ENCODE data around the gene ELOVL5. TPM values are rescaled to one million over a fixed set of nuclear protein-coding genes. Genes with fewer than 3 reads are reported as not detected.

ELOVL5 gene
- total RNA-seq, 5 donors from 2014 or later (not counting 1 experiment from before 2014, with no cell fraction given): 71.4 to 101 (median 86.5) TPM

GRCh38 chr6:53328375-53328774 is 20.4 kb downstream of the ELOVL5 start:
- CTCF ChIA-PET: interaction anchor here (0.6 to 1.5 kb wide), 4 partner anchors 34 to 260 kb away, joined by 3 to 4 read pairs (median 3); no protein-coding TSS in a partner anchor
- H3K36me3 Mint-ChIP-seq: peaks cover 35% of the 10 kb centered on the region
- H3K9me3 Mint-ChIP-seq: no peaks in the 10 kb centered on the region
- Histone ChIP-seq H3K4me3 (ENCODE audit: control insufficient read depth in 1 of 2, extremely low read depth in 1 of 2, low read length in 1 of 2) (no peak overlapping the region), H3K27me3 (replicated peaks in 1 of 2; ENCODE audit: control insufficient read depth in 2 of 2, extremely low read depth in 1 of 2, insufficient read depth in 2 of 2, low read length in 1 of 2) (no peaks in the 10 kb centered on the region), H3K4me1 (ENCODE audit: control insufficient read depth in 1 of 2, extremely low read depth in 1 of 2, insufficient read depth in 2 of 2, low read length in 2 of 2) (peaks cover 12 to 41% of the 10 kb centered on the region in 2 experiments), H3K9me3 (no peaks in the 10 kb centered on the region), H3K36me3 (ENCODE audit: control insufficient read depth in 2 of 2, extremely low read depth in 1 of 2, insufficient read depth in 1 of 2, low read length in 1 of 2) (no peaks in the 10 kb centered on the region), H3K27ac (ENCODE audit: low read length) (no peak overlapping the region)
- peak overlapping the region; percentile 18 to 28 for H3K27ac Mint-ChIP-seq
- H3K27me3 Mint-ChIP-seq: no peaks in the 10 kb centered on the region
- no peak for DNase-seq
- H3K4me3 Mint-ChIP-seq: no peak overlapping the region
- peaks cover 72 to 82% (median 75%) of the 10 kb centered on the region in 3 donors for H3K4me1 Mint-ChIP-seq
- no peak for ATAC-seq (replicated peaks in 1 of 4)
- POLR2A ChIA-PET: interaction anchor here (0.6 to 4.4 kb wide), 7 partner anchors 9 to 265 kb away, joined by 3 to 21 read pairs (median 4); no protein-coding TSS in a partner anchor

GRCh38 chr6:53327017-53327395 is 21.7 kb downstream of the ELOVL5 start:
- CTCF ChIA-PET: no interaction called here
- no peaks in the 10 kb centered on the region for H3K27me3 ChIP-seq (replicated peaks in 1 of 2; ENCODE audit: control insufficient read depth in 2 of 2, extremely low read depth in 1 of 2, insufficient read depth in 2 of 2, low read length in 1 of 2)
- ATAC-seq (replicated peaks in 1 of 4) (no peak), DNase-seq (no peak)
- POLR2A ChIA-PET: interaction anchor here in 1 of 2 donors (0.6 kb wide), 1 partner anchor 26 kb away, joined by 4 read pairs; no protein-coding TSS in a partner anchor
- H3K27ac ChIP-seq (ENCODE audit: low read length): no peak overlapping the region
- peaks cover 0 to 27% of the 10 kb centered on the region in 2 experiments for H3K4me1 ChIP-seq (ENCODE audit: control insufficient read depth in 1 of 2, extremely low read depth in 1 of 2, insufficient read depth in 2 of 2, low read length in 2 of 2)
- no peak overlapping the region for H3K4me3 ChIP-seq (ENCODE audit: control insufficient read depth in 1 of 2, extremely low read depth in 1 of 2, low read length in 1 of 2)
- Mint-ChIP-seq H3K9me3 (no peaks in the 10 kb centered on the region), H3K27ac (peak overlapping the region; percentile 34 to 77), H3K27me3 (no peaks in the 10 kb centered on the region), H3K4me3 (no peak overlapping the region), H3K4me1 (peaks cover 72 to 82% (median 75%) of the 10 kb centered on the region in 3 donors), H3K36me3 (peaks cover 32% of the 10 kb centered on the region)
- no peaks in the 10 kb centered on the region for H3K9me3 ChIP-seq
- no peaks in the 10 kb centered on the region for H3K36me3 ChIP-seq (ENCODE audit: control insufficient read depth in 2 of 2, extremely low read depth in 1 of 2, insufficient read depth in 1 of 2, low read length in 1 of 2)

- ATAC-seq (replicated peaks in 1 of 4) (peak in 1 of 4 experiments; percentile 4), DNase-seq (no peak)
- H3K27me3 ChIP-seq (replicated peaks in 1 of 2; ENCODE audit: control insufficient read depth in 2 of 2, extremely low read depth in 1 of 2, insufficient read depth in 2 of 2, low read length in 1 of 2): no peaks in the 10 kb centered on the region
- H3K9me3 ChIP-seq: no peaks in the 10 kb centered on the region
- H3K4me1 Mint-ChIP-seq: peaks cover 72 to 81% (median 73%) of the 10 kb centered on the region in 3 donors
- H3K27me3 Mint-ChIP-seq: no peaks in the 10 kb centered on the region
- POLR2A ChIA-PET: interaction anchor here in 1 of 2 donors (0.6 kb wide), 1 partner anchor 26 kb away, joined by 4 read pairs; no protein-coding TSS in a partner anchor
- 91% methylated on average over 10 of the region's 11 CpGs for WGBS (ENCODE audit: insufficient coverage)
- peaks cover 0 to 22% of the 10 kb centered on the region in 2 experiments for H3K4me1 ChIP-seq (ENCODE audit: control insufficient read depth in 1 of 2, extremely low read depth in 1 of 2, insufficient read depth in 2 of 2, low read length in 2 of 2)
- CTCF ChIA-PET: no interaction called here
- H3K27ac ChIP-seq (ENCODE audit: low read length): no peak overlapping the region
- H3K4me3 ChIP-seq (ENCODE audit: control insufficient read depth in 1 of 2, extremely low read depth in 1 of 2, low read length in 1 of 2): no peak overlapping the region
- H3K36me3 ChIP-seq (ENCODE audit: control insufficient read depth in 2 of 2, extremely low read depth in 1 of 2, insufficient read depth in 1 of 2, low read length in 1 of 2): no peaks in the 10 kb centered on the region
- peak overlapping the region in 1 of 3 donors; percentile 1 for H3K4me3 Mint-ChIP-seq
- no peaks in the 10 kb centered on the region for H3K9me3 Mint-ChIP-seq
- H3K36me3 Mint-ChIP-seq: peaks cover 28% of the 10 kb centered on the region
- H3K27ac Mint-ChIP-seq: peak overlapping the region in 1 of 2 donors; percentile 68
Measured at GRCh38 chr6:53326372-53327016, 22.3 kb downstream of the ELOVL5 start.

GRCh38 chr6:53325785-53326184 is 23.0 kb downstream of the ELOVL5 start:
- WGBS (ENCODE audit: insufficient coverage): 90% methylated on average over 6 of the region's 6 CpGs
- H3K9me3 Mint-ChIP-seq: no peaks in the 10 kb centered on the region
- no peaks in the 10 kb centered on the region for H3K36me3 ChIP-seq (ENCODE audit: control insufficient read depth in 2 of 2, extremely low read depth in 1 of 2, insufficient read depth in 1 of 2, low read length in 1 of 2)
- H3K27ac Mint-ChIP-seq: no peak overlapping the region
- H3K27ac ChIP-seq (ENCODE audit: low read length): no peak overlapping the region
- H3K4me1 ChIP-seq (ENCODE audit: control insufficient read depth in 1 of 2, extremely low read depth in 1 of 2, insufficient read depth in 2 of 2, low read length in 2 of 2): peaks cover 0 to 19% of the 10 kb centered on the region in 2 experiments
- no peak overlapping the region for H3K4me3 ChIP-seq (ENCODE audit: control insufficient read depth in 1 of 2, extremely low read depth in 1 of 2, low read length in 1 of 2)
- peak overlapping the region in 1 of 3 donors; percentile 1 for H3K4me3 Mint-ChIP-seq
- peaks cover 25% of the 10 kb centered on the region for H3K36me3 Mint-ChIP-seq
- no peaks in the 10 kb centered on the region for H3K27me3 ChIP-seq (replicated peaks in 1 of 2; ENCODE audit: control insufficient read depth in 2 of 2, extremely low read depth in 1 of 2, insufficient read depth in 2 of 2, low read length in 1 of 2)
- ATAC-seq (replicated peaks in 1 of 4) (peak in 1 of 4 experiments; percentile 13), DNase-seq (no peak)
- H3K27me3 Mint-ChIP-seq: no peaks in the 10 kb centered on the region
- ChIA-PET POLR2A (no interaction called here), CTCF (no interaction called here)
- H3K4me1 Mint-ChIP-seq: peaks cover 66 to 78% (median 73%) of the 10 kb centered on the region in 3 donors
- no peaks in the 10 kb centered on the region for H3K9me3 ChIP-seq

DNA sequence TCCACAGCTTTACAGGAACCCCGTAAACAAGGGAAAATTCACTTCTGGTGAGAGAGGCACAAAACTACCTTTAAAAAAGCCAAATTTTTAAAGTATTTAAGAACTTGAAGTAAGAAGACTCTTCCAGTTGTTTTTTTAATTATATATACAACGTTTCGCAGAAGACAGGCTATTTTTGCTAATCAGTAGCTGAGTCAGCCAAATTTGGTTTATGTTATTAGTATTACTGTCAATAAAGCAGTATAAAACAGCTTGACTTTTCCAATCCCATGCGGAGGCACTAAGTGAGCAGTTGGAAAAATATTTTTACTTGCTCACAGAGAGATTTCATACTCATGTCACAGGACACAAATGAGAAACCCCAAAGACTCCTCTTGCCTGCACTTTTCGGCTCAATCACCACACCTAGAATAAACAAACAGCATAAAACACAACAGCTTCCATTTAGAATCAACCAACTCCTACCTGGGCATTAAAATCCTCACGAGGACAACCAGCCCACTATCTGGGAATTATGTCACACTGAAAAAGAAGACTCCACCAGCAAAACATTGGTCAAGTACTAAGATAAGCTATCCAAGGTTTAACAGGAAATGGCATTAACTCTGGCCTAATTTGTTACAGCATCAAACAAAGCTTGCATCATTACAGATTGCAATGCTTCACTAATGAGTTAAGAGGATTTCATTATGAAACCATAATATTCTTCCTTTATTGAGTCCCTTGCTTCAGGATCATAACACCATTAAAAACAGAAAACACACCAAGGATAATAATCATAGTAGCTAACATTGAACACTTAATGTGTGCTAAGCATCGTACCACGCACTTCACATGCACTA is 26.3 kb downstream of the ELOVL5 start:
- H3K9me3 Mint-ChIP-seq: no peaks in the 10 kb centered on the region
- H3K27ac ChIP-seq (ENCODE audit: low read length): no peak overlapping the region
- no peaks in the 10 kb centered on the region for H3K27me3 ChIP-seq (replicated peaks in 1 of 2; ENCODE audit: control insufficient read depth in 2 of 2, extremely low read depth in 1 of 2, insufficient read depth in 2 of 2, low read length in 1 of 2)
- H3K4me1 Mint-ChIP-seq: peaks cover 69 to 72% (median 70%) of the 10 kb centered on the region in 3 donors
- no peaks in the 10 kb centered on the region for H3K9me3 ChIP-seq
- H3K36me3 ChIP-seq (ENCODE audit: control insufficient read depth in 2 of 2, extremely low read depth in 1 of 2, insufficient read depth in 1 of 2, low read length in 1 of 2): no peaks in the 10 kb centered on the region
- 72% methylated on average over 2 of the region's 8 CpGs for WGBS (ENCODE audit: insufficient coverage)
- no peak overlapping the region for H3K4me3 ChIP-seq (ENCODE audit: control insufficient read depth in 1 of 2, extremely low read depth in 1 of 2, low read length in 1 of 2)
- H3K36me3 Mint-ChIP-seq: peaks cover 31% of the 10 kb centered on the region
- no peaks in the 10 kb centered on the region for H3K27me3 Mint-ChIP-seq
- ChIA-PET CTCF (interaction anchor here (0.6 to 1.3 kb wide), 5 partner anchors 10 to 50 kb away, joined by 3 to 5 read pairs (median 3); no protein-coding TSS in a partner anchor), POLR2A (interaction anchor here (0.5 to 1.7 kb wide), 5 partner anchors 9 to 20 kb away, joined by 3 to 6 read pairs (median 3); no protein-coding TSS in a partner anchor)
- ATAC-seq (replicated peaks in 1 of 4) (no peak), DNase-seq (no peak)
- H3K4me3 Mint-ChIP-seq: no peak overlapping the region
- peaks cover 0 to 19% of the 10 kb centered on the region in 2 experiments for H3K4me1 ChIP-seq (ENCODE audit: control insufficient read depth in 1 of 2, extremely low read depth in 1 of 2, insufficient read depth in 2 of 2, low read length in 2 of 2)
- H3K27ac Mint-ChIP-seq: peak overlapping the region; percentile 18 to 43

DNA sequence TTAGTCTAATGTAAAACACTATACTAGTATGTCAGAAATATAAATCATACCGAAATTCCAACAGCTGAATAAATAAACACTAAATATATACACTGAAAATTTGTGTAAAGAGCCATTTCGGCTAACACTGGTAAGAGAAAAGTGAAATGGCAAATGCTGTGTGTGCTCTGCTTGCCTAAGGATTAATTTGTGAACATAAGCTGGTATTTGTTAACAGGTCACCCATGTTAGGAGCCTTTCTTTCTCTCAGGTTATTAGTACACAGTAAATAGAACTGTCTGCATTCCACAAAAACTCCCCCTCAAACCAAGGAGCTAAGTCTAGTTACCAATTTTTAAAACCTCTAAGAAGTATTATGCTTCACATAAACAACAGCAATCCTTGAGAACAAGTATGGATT is 27.0 kb downstream of the ELOVL5 start:
- no CpG with 5 or more reads among the region's 2 CpGs for WGBS (ENCODE audit: insufficient coverage)
- peaks cover 69 to 72% (median 70%) of the 10 kb centered on the region in 3 donors for H3K4me1 Mint-ChIP-seq
- ChIA-PET POLR2A (interaction anchor here in 1 of 2 donors (0.6 to 1.7 kb wide), 2 partner anchors 10 to 16 kb away, joined by 3 to 6 read pairs; no protein-coding TSS in a partner anchor), CTCF (interaction anchor here (1.0 to 1.1 kb wide), 2 partner anchors 10 to 11 kb away, joined by 3 to 4 read pairs; no protein-coding TSS in a partner anchor)
- Histone ChIP-seq H3K4me1 (ENCODE audit: control insufficient read depth in 1 of 2, extremely low read depth in 1 of 2, insufficient read depth in 2 of 2, low read length in 2 of 2) (peaks cover 0 to 12% of the 10 kb centered on the region in 2 experiments), H3K27ac (ENCODE audit: low read length) (no peak overlapping the region), H3K36me3 (ENCODE audit: control insufficient read depth in 2 of 2, extremely low read depth in 1 of 2, insufficient read depth in 1 of 2, low read length in 1 of 2) (no peaks in the 10 kb centered on the region), H3K9me3 (no peaks in the 10 kb centered on the region), H3K4me3 (ENCODE audit: control insufficient read depth in 1 of 2, extremely low read depth in 1 of 2, low read length in 1 of 2) (no peak overlapping the region), H3K27me3 (replicated peaks in 1 of 2; ENCODE audit: control insufficient read depth in 2 of 2, extremely low read depth in 1 of 2, insufficient read depth in 2 of 2, low read length in 1 of 2) (no peaks in the 10 kb centered on the region)
- no peak overlapping the region for H3K4me3 Mint-ChIP-seq
- H3K27me3 Mint-ChIP-seq: no peaks in the 10 kb centered on the region
- ATAC-seq (replicated peaks in 1 of 4) (no peak), DNase-seq (no peak)
- H3K36me3 Mint-ChIP-seq: peaks cover 26% of the 10 kb centered on the region
- H3K27ac Mint-ChIP-seq: peak overlapping the region in 1 of 2 donors; percentile 18
- H3K9me3 Mint-ChIP-seq: no peaks in the 10 kb centered on the region
